Adipocyte (in vitro differentiated cells): ENCODE results near the gene KCNA2.

Experiments used
- DNase-seq: peaks from one replicate; pipeline ENCODE4 v3.0.0-alpha.2; 2015; ENCODE audit warnings: low read depth
- H3K27me3 ChIP-seq: replicated peaks from 2 replicates; pipeline ENCODE4 v1.7.0; 2013; ENCODE audit warnings: mild to moderate bottlenecking, low read length, moderate library complexity; ENCODE audit not compliant: control insufficient read depth, insufficient read depth
- H3K36me3 ChIP-seq: 2 replicates; pipeline ENCODE4 v1.7.0; 2013; ENCODE audit warnings: low read length, mild to moderate bottlenecking, moderate library complexity; ENCODE audit not compliant: control insufficient read depth, insufficient read depth, severe bottlenecking
- H3K4me1 ChIP-seq: 2 replicates; pipeline ENCODE4 v1.7.0; 2013; ENCODE audit warnings: mild to moderate bottlenecking, low read length, moderate library complexity; ENCODE audit not compliant: control insufficient read depth, insufficient read depth
- H3K4me3 ChIP-seq: 2 replicates; pipeline ENCODE4 v1.7.0; 2013; ENCODE audit warnings: mild to moderate bottlenecking, low read length, moderate library complexity
- H3K9ac ChIP-seq: 2 replicates; pipeline ENCODE4 v1.7.0; 2013; ENCODE audit warnings: mild to moderate bottlenecking, low read length, moderate library complexity
- H3K9me3 ChIP-seq: 2 replicates; pipeline ENCODE4 v1.7.0; 2013; ENCODE audit warnings: mild to moderate bottlenecking, low read length, moderate library complexity; ENCODE audit not compliant: control insufficient read depth

KCNA2 gene

DNA sequence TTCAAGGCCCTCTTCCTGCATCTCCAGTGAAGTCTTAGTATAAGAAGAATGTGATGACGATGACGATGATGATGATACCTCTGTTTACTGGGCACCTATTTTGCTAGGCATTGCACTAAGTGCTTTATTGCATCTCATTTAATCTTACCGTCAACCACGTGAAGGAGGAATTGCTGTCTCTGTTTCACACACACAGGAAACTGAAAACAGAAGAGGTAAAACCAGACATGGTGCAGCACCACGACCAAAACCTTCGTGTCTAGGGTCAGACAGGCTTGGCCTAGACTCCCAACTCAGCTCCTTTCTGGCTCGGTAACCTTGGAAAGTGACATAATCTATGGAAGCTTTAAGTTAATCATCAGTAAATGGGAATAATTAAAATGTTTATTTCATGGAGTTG lies 20.7 kb upstream of the KCNA2 start:
- Histone ChIP-seq H3K4me1 (no peaks in the 10 kb centered on the region), H3K27me3 (peaks cover 39% of the 10 kb centered on the region), H3K36me3 (no peaks in the 10 kb centered on the region), H3K4me3 (no peak overlapping the region), H3K9me3 (peaks cover 4% of the 10 kb centered on the region), H3K9ac (no peak overlapping the region)
- DNase-seq, result no peak

DNA sequence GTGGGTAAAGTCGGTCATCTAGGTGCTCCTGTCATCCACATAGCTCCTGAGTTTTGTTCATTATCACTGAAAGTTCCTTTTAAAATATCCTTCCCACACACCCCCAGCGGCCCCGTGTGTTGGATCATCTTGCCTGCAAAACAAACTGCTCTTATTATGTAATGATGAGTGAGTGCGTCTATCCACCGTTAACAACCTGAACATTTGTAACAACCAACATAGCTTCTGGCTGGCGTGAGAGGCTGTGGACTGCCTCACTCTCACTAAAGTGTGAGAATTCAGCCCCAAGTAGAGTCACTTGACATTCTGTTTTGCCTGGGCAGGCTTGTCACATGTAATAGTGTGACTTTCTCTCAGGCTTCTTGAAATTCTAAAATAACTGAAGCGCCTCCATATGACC lies 14.5 kb upstream of the KCNA2 start:
- no peaks in the 10 kb centered on the region for H3K36me3 ChIP-seq
- DNase-seq, result no peak
- no peak overlapping the region for H3K9ac ChIP-seq
- peaks cover 7% of the 10 kb centered on the region for H3K4me1 ChIP-seq
- H3K4me3 ChIP-seq, result no peak overlapping the region
- peaks cover 55% of the 10 kb centered on the region for H3K27me3 ChIP-seq
- H3K9me3 ChIP-seq, result peaks cover 4% of the 10 kb centered on the region

DNA sequence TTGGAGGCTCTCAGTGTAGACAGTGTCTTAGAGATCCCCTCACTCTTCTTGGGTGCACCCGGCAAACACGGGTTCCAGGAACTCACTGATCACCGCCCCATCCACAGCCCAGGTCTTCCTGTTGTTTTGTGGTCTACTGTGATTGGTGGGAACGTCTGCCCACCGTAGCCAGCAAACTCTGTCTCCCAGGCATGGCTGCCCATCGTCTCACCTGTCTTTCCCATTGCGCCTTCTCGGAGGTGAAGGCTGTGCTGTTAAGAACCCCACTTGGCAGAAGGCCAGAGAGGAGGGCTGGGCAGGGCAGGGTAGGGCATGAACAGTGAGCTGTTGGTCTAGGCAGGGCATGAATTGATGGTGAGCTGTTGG lies 14.1 kb upstream of the KCNA2 start:
- Histone ChIP-seq H3K9ac (no peak overlapping the region), H3K36me3 (no peaks in the 10 kb centered on the region), H3K9me3 (peaks cover 4% of the 10 kb centered on the region), H3K27me3 (peaks cover 59% of the 10 kb centered on the region), H3K4me3 (no peak overlapping the region), H3K4me1 (peaks cover 7% of the 10 kb centered on the region)
- DNase-seq, result no peak

DNA sequence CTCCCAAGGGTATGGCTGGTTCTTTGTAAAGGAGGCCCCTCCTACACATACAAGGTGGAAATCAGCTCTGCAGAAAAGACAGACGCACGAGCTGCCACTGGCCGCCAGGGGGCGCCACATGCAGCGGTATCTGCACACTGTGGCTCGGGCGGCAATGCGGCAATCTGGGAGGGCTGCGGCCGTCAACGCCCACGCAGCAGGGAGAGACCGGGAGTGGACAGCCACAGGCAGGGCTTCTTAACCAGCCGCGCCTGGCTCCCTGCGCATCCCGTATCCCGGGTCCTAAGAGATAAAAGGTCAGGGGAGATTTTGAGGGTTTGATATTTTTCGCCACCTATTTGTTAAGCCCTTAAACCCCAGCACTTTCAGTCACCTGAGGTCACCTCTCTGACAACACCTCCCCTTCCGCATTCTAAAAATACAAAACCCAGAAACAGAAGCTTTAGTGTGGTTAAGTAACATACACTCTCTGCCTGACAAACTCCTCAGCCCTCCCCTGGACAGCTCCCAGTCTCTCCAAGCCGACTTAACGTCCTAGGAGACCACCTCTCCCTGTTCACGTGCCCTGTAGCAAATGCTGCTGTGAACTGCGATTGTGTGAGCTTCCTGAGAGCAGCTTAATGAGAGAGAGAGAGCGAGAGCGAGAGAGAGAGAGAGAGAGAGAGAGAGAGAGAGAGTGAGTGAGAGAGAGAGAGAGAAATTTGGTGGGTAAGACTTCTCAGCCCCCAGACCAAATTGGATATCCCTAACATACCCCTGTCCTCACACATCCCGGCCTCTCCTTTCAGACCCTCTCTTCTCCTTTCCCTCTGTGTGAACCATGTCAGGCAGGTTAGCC lies 13.5 kb upstream of the KCNA2 start:
- Histone ChIP-seq H3K9ac (no peak overlapping the region), H3K4me3 (no peak overlapping the region), H3K4me1 (peaks cover 7% of the 10 kb centered on the region), H3K36me3 (no peaks in the 10 kb centered on the region), H3K9me3 (peaks cover 4% of the 10 kb centered on the region), H3K27me3 (peaks cover 61% of the 10 kb centered on the region)
- peak; percentile 68 for DNase-seq

DNA sequence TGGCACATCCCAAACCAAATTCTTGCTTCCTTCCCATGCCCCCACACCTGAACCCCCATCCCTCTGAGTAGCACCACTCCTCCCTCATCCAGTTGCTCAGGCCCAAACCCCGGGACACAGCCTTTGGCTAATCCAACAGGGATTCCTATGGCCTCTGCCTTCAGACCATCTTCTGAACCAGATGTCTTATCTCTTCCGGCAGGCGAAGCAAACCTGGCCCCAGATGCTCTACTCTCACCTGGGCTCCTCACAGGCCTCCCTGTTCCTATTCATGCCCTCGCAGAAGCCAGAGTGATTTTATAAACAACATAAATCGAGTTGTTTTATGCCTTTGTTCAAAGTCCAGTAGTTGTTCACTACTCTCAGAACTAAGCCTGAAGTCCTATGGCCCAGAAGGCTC lies 12.5 kb upstream of the KCNA2 start:
- Histone ChIP-seq H3K9me3 (peaks cover 4% of the 10 kb centered on the region), H3K27me3 (peaks cover 69% of the 10 kb centered on the region), H3K4me3 (no peak overlapping the region), H3K4me1 (peaks cover 7% of the 10 kb centered on the region), H3K36me3 (no peaks in the 10 kb centered on the region), H3K9ac (no peak overlapping the region)
- no peak for DNase-seq

DNA sequence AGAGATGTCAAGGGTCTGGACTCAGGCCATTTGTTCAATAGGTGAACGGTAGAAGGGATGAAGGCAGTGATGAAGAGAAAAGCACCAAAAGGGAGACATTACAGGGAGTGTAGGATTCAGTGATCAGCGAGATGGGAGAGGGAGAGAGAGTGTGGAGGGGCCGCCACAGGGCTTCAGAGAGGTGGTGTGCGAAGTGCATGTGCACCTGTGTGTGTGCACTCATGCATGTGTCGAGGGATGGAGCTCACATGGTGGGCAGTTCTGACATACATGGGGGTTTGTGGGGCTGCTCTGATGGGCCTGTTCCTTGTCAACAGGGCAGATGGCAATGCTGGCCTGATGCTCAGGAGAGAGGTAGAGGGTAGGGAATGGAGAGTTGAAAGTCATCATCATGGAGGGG lies 11.4 kb upstream of the KCNA2 start:
- H3K27me3 ChIP-seq, result peaks cover 78% of the 10 kb centered on the region

DNA sequence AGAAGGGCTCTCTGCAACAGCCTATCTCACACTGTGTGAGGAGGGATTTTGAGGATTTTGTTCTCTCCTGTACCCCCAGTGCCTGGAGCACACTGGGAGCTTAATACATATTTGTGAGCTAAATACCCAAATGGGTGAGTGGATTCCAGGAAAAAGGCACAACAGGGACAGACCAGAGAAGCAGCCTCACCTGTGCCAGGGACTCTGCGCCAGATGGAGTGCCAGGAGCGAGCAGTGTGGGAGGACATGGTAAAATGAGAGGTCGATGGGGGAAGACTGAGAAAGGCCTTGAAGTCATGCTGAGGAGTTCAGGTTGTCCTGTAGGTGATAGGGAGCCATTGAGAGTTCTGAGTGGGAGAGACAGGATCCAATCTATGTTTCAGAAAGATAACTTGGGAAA lies 11.0 kb upstream of the KCNA2 start:
- peaks cover 7% of the 10 kb centered on the region for H3K4me1 ChIP-seq
- H3K9ac ChIP-seq, result no peak overlapping the region
- no peak for DNase-seq
- H3K27me3 ChIP-seq, result peaks cover 78% of the 10 kb centered on the region
- H3K4me3 ChIP-seq, result no peak overlapping the region
- no peaks in the 10 kb centered on the region for H3K36me3 ChIP-seq
- H3K9me3 ChIP-seq, result no peaks in the 10 kb centered on the region

More for the DNA sequence above, 11.4 kb upstream of the KCNA2 start:
- Histone ChIP-seq H3K9ac (no peak overlapping the region), H3K9me3 (no peaks in the 10 kb centered on the region), H3K4me3 (no peak overlapping the region), H3K36me3 (no peaks in the 10 kb centered on the region), H3K4me1 (peaks cover 7% of the 10 kb centered on the region)
- no peak for DNase-seq

DNA sequence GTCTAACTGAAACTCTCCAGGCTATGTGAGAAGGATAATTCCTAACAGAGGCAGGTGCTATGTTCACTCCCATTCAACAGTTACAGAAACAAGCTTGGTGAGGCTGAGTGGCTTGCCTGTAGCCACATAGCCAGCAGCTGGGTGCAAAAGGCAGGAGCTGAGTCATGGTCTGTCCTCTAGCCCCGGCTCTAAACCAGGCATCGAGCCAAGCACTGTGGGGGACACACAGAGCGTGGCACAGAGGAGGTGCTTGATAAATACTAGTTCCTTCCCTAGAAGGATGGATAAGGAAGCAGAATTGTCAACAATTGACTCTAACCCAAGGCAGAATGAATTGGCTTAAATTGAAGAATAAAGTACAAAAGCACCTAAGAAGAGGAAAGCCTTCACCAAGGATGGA lies 10.4 kb upstream of the KCNA2 start:
- Histone ChIP-seq H3K9ac (no peak overlapping the region), H3K9me3 (no peaks in the 10 kb centered on the region), H3K4me1 (peaks cover 7% of the 10 kb centered on the region), H3K4me3 (no peak overlapping the region), H3K27me3 (peaks cover 78% of the 10 kb centered on the region), H3K36me3 (no peaks in the 10 kb centered on the region)
- DNase-seq, result no peak

DNA sequence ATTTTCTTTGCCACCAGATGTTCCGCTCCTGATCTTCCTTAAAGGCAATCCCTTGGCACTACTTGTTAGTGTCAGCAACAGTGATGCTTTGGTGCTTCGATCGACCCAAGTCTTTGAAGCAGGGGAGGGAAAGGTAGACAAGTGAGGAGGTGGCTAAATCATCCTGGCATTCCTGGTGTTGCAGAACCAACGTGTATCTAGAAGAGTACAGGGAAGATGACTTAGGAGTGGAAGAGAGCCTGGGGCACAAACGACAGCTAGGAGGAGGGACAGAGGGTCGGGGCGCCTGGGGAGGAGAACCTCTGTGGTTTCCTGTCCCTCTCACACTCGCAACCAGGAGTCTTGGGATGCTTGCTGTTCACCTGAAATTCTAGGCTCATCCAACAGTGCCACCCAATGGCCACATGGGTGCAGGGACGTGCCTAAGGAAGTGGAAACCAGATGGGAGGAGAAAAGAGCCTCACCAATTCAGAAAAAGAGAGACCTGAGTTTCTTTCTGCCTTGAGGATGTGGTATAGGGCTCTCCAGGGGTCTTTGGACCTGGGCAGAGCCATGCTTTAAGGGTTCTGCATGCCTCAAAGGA lies 9.5 kb upstream of the KCNA2 start:
- DNase-seq, result peak; percentile 65
- Histone ChIP-seq H3K27me3 (peaks cover 80% of the 10 kb centered on the region), H3K9me3 (no peaks in the 10 kb centered on the region), H3K9ac (no peak overlapping the region), H3K4me1 (peaks cover 7% of the 10 kb centered on the region), H3K4me3 (no peak overlapping the region), H3K36me3 (no peaks in the 10 kb centered on the region)

DNA sequence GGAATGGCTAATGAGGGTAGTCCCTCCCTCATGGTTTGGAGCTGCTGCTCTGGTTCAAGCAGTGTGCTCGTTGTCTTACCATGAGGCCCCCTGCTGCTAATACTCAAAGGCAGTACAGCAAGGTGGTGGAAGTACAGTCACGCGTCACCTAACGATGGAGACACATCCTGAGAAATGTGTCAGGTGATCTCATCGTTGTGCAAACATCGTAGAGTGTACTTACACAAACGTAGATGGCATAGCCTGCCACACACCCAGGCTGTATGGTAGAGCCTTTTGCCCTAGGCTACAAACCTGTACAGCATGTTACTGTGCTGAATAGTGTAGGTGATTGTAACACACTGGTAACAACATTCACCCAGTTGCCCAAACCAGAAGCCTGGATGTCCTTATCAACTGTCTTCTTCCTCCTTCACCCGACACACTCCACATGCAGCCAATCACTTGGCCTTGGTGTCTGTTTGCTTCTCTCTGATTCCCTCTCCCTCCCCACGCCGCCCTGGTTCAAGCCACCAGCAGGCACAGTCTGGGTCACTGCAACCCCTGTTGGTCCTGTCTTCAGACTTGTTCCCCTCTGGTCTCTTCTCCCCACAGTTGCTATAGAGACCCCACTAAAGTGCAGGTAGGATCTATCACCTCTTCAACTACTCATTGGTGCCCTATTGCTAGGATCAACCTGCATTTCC lies 6.0 kb upstream of the KCNA2 start:
- no peak for DNase-seq
- H3K27me3 ChIP-seq, result peaks cover 81% of the 10 kb centered on the region
- H3K9ac ChIP-seq, result no peak overlapping the region

DNA sequence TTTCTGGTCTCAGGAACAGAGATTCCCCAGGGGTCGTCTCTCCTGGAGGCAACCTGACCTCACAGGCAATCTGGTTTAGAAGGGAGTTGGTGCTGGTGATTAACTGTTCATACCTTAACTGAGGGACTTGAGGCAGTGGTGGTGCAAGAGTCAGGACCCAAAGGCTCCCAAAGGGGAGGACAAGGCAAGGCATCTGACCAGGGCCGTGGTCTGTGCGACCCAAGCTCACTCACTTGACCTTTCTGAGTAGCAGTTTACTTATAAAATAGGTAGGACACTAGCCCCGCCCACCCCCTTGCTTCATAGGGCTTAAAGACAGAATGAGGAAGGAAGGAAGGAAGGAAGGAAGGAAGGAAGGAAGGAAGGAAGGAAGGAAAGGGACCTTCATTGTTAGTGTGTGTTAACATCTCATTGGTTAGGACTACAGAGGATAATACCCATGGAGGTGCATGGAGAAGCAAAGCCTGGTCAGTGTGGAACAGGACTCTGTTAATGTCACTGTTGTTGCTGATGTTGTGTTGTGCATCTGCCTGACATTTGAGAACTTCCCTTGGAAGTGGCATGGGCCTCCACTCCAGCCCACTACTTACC lies 4.6 kb upstream of the KCNA2 start:
- no peak for DNase-seq
- no peaks in the 10 kb centered on the region for H3K9me3 ChIP-seq
- H3K9ac ChIP-seq, result no peak overlapping the region
- peaks cover 12% of the 10 kb centered on the region for H3K4me1 ChIP-seq
- H3K4me3 ChIP-seq, result no peak overlapping the region
- no peaks in the 10 kb centered on the region for H3K36me3 ChIP-seq
- H3K27me3 ChIP-seq, result peaks cover 84% of the 10 kb centered on the region

More for the DNA sequence above, 6.0 kb upstream of the KCNA2 start:
- no peak overlapping the region for H3K4me3 ChIP-seq
- H3K9me3 ChIP-seq, result no peaks in the 10 kb centered on the region
- H3K36me3 ChIP-seq, result no peaks in the 10 kb centered on the region
- H3K4me1 ChIP-seq, result no peaks in the 10 kb centered on the region
